ENCODE results near the gene TTYH2. TPM values are rescaled to one million over a fixed set of nuclear protein-coding genes. Genes with fewer than 3 reads are reported as not detected.
"Not testable (repeated sequence)": the region's sequence is repeated elsewhere in the genome, so short reads cannot be mapped to it uniquely, and the experiment has no call there.

The TTYH2 gene
- total RNA-seq, 1 experiment from 2014 or later = 0.12 TPM

- CTCF ChIA-PET = interaction anchor here (1.9 kb wide), 1 partner anchor 11 kb away, joined by 9 read pairs; no protein-coding TSS in a partner anchor
- peaks cover 53% of the 10 kb centered on the region for H3K27me3 Mint-ChIP-seq (ENCODE audit: insufficient read depth, unreplicated experiment)
- no TSS peak for BruUV-seq (replicated peaks)
- intact Hi-C loops (cut with micrococcal nuclease) = no loop called here
- POLR2A ChIA-PET = interaction anchor here (1.0 kb wide), 1 partner anchor 14 kb away, joined by 3 read pairs; no protein-coding TSS in a partner anchor
- peaks cover 7% of the 10 kb centered on the region for H3K4me1 Mint-ChIP-seq (ENCODE audit: insufficient read depth, unreplicated experiment)
- H3K4me3 Mint-ChIP-seq (ENCODE audit: unreplicated experiment) = no peak overlapping the region
- no peak for DNase-seq (ENCODE audit: unreplicated experiment)
- H3K9me3 Mint-ChIP-seq (ENCODE audit: unreplicated experiment) = no peaks in the 10 kb centered on the region
- no peak for TF ChIP-seq CTCF (IDR thresholded peaks at IDR 0.05; ENCODE audit: unreplicated experiment)
- no peaks in the 10 kb centered on the region for H3K36me3 Mint-ChIP-seq (ENCODE audit: insufficient read depth, unreplicated experiment)
- H3K27ac Mint-ChIP-seq (ENCODE audit: low read depth, unreplicated experiment) = no peak overlapping the region
Measured at GRCh38 chr17:74187761-74188160, 25.6 kb upstream of the TTYH2 start.

GRCh38 chr17:74188687-74189086, 24.7 kb upstream of the TTYH2 start:
- Mint-ChIP-seq H3K27me3 (ENCODE audit: insufficient read depth, unreplicated experiment) (peaks cover 46% of the 10 kb centered on the region), H3K4me1 (ENCODE audit: insufficient read depth, unreplicated experiment) (peaks cover 11% of the 10 kb centered on the region)
- H3K4me3 Mint-ChIP-seq (ENCODE audit: unreplicated experiment); H3K36me3 Mint-ChIP-seq (ENCODE audit: insufficient read depth, unreplicated experiment); H3K27ac Mint-ChIP-seq (ENCODE audit: low read depth, unreplicated experiment); H3K9me3 Mint-ChIP-seq (ENCODE audit: unreplicated experiment); POLR2A ChIA-PET; BruUV-seq (replicated peaks); DNase-seq (ENCODE audit: unreplicated experiment); intact Hi-C loops (cut with micrococcal nuclease): not testable (repeated sequence)
- CTCF ChIA-PET = interaction anchor here (0.6 to 1.9 kb wide), 3 partner anchors 11 to 16 kb away, joined by 3 to 9 read pairs (median 4); no protein-coding TSS in a partner anchor

- DNase-seq (ENCODE audit: unreplicated experiment) = peak; percentile 53
- intact Hi-C loops (cut with micrococcal nuclease) = no loop called here
- Mint-ChIP-seq H3K36me3 (ENCODE audit: insufficient read depth, unreplicated experiment) (no peaks in the 10 kb centered on the region), H3K27ac (ENCODE audit: low read depth, unreplicated experiment) (no peak overlapping the region), H3K9me3 (ENCODE audit: unreplicated experiment) (no peaks in the 10 kb centered on the region), H3K27me3 (ENCODE audit: insufficient read depth, unreplicated experiment) (peaks cover 48% of the 10 kb centered on the region), H3K4me1 (ENCODE audit: insufficient read depth, unreplicated experiment) (peaks cover 11% of the 10 kb centered on the region), H3K4me3 (ENCODE audit: unreplicated experiment) (no peak overlapping the region)
- TF ChIP-seq CTCF (IDR thresholded peaks at IDR 0.05; ENCODE audit: unreplicated experiment) = no peak
- BruUV-seq (replicated peaks) = no TSS peak
- ChIA-PET CTCF (no interaction called here), POLR2A (interaction anchor here (0.6 kb wide), 1 partner anchor 17 kb away, joined by 3 read pairs; no protein-coding TSS in a partner anchor)
Measured at GRCh38 chr17:74190154-74190553, 23.2 kb upstream of the TTYH2 start.

GRCh38 chr17:74190807-74191406, 22.5 kb upstream of the TTYH2 start:
- no peak overlapping the region for H3K27ac Mint-ChIP-seq (ENCODE audit: low read depth, unreplicated experiment)
- CTCF ChIA-PET = interaction anchor here (0.7 to 1.2 kb wide), 2 partner anchors 11 to 15 kb away, joined by 3 to 5 read pairs; no protein-coding TSS in a partner anchor

More at GRCh38 chr17:74190807-74191406, 22.5 kb upstream of the TTYH2 start:
- Mint-ChIP-seq H3K9me3 (ENCODE audit: unreplicated experiment) (no peaks in the 10 kb centered on the region), H3K36me3 (ENCODE audit: insufficient read depth, unreplicated experiment) (no peaks in the 10 kb centered on the region), H3K27me3 (ENCODE audit: insufficient read depth, unreplicated experiment) (peaks cover 48% of the 10 kb centered on the region), H3K4me1 (ENCODE audit: insufficient read depth, unreplicated experiment) (peaks cover 11% of the 10 kb centered on the region), H3K4me3 (ENCODE audit: unreplicated experiment) (no peak overlapping the region)
- no TSS peak for BruUV-seq (replicated peaks)
- peak; percentile 22 for DNase-seq (ENCODE audit: unreplicated experiment)
- intact Hi-C loops (cut with micrococcal nuclease) = no loop called here
- POLR2A ChIA-PET = interaction anchor here (0.6 kb wide), 1 partner anchor 17 kb away, joined by 3 read pairs; no protein-coding TSS in a partner anchor
- TF ChIP-seq CTCF (IDR thresholded peaks at IDR 0.05; ENCODE audit: unreplicated experiment) = no peak
